ENCODE results near the gene MRPS10. TPM values are rescaled to one million over a fixed set of nuclear protein-coding genes. Genes with fewer than 3 reads are reported as not detected.
"Not testable (repeated sequence)": the region's sequence is repeated elsewhere in the genome, so short reads cannot be mapped to it uniquely, and the experiment has no call there.

The MRPS10 gene
- total RNA-seq, 1 donor from 2014 or later, result 5.4 TPM

DNA sequence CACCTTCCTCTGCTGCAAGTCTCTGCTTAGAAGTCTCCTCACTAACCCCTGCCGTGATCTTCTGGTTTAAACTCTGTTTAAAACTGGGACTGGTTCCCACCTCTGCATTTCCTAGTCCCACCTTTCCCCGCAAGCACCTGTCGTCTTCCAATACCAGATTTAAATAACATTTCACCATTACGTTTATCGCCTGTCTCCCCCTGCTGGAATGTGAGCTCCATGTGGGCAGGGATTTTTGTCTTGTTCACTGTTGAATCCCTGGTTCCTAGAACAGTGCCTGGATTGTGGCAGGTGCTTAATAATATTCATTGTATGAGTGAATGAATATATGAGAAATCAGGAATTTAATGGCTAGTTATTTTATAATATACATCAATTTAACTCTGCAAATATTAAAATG lies 41.8 kb downstream of the MRPS10 start:
- Histone ChIP-seq H3K4me3 (no peak overlapping the region), H3K27ac (no peak overlapping the region), H3K36me3 (no peaks in the 10 kb centered on the region), H3K27me3 (no peaks in the 10 kb centered on the region), H3K9me3 (no peaks in the 10 kb centered on the region), H3K4me1 (no peaks in the 10 kb centered on the region)
- TF ChIP-seq, protein P1, sequence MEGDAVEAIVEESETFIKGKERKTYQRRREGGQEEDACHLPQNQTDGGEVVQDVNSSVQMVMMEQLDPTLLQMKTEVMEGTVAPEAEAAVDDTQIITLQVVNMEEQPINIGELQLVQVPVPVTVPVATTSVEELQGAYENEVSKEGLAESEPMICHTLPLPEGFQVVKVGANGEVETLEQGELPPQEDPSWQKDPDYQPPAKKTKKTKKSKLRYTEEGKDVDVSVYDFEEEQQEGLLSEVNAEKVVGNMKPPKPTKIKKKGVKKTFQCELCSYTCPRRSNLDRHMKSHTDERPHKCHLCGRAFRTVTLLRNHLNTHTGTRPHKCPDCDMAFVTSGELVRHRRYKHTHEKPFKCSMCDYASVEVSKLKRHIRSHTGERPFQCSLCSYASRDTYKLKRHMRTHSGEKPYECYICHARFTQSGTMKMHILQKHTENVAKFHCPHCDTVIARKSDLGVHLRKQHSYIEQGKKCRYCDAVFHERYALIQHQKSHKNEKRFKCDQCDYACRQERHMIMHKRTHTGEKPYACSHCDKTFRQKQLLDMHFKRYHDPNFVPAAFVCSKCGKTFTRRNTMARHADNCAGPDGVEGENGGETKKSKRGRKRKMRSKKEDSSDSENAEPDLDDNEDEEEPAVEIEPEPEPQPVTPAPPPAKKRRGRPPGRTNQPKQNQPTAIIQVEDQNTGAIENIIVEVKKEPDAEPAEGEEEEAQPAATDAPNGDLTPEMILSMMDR (IDR thresholded peaks at IDR 0.05), result no peak
- DNase-seq (ENCODE audit: low spot score in 2 of 2), result no peak
- intact Hi-C loops (cut with DNase I), result no loop called here

DNA sequence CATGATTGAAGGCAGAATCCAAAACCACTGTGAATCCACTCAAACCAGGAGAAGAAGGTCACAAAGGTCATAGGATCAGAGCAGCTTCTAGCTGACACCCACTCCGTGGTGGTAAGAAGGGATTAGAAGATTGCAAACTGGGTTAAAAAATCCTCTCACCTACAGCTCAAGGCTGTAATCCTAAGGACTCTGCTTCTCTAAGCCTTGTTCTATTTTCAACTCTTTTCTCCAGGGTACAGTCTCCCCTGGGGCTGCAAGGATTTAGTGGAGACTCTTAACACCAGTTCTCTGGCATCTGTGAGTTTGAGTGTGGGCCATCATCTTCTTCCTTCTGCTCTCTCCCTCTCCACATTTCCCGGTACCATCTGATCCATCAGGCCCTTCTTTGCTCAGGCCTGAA lies 44.6 kb downstream of the MRPS10 start, which contains the start of gene GUCA1A:
Gene GUCA1A (plus strand): TSS at position 264 of the 400 bp plus-strand sequence. CDS start 250 bp downstream, outside the sequence.
- intact Hi-C loops (cut with DNase I), result no loop called here
- Histone ChIP-seq H3K4me3 (no peak within 1 kb of the TSS), H3K27ac (no peak within 1 kb of the TSS), H3K36me3 (no peaks in the 10 kb centered on the region), H3K4me1 (no peaks in the 10 kb centered on the region), H3K27me3 (no peaks in the 10 kb centered on the region), H3K9me3 (no peaks in the 10 kb centered on the region)
- TF ChIP-seq, protein P1 (IDR thresholded peaks at IDR 0.05), result no peak
- no peak for DNase-seq (ENCODE audit: low spot score in 2 of 2)

DNA sequence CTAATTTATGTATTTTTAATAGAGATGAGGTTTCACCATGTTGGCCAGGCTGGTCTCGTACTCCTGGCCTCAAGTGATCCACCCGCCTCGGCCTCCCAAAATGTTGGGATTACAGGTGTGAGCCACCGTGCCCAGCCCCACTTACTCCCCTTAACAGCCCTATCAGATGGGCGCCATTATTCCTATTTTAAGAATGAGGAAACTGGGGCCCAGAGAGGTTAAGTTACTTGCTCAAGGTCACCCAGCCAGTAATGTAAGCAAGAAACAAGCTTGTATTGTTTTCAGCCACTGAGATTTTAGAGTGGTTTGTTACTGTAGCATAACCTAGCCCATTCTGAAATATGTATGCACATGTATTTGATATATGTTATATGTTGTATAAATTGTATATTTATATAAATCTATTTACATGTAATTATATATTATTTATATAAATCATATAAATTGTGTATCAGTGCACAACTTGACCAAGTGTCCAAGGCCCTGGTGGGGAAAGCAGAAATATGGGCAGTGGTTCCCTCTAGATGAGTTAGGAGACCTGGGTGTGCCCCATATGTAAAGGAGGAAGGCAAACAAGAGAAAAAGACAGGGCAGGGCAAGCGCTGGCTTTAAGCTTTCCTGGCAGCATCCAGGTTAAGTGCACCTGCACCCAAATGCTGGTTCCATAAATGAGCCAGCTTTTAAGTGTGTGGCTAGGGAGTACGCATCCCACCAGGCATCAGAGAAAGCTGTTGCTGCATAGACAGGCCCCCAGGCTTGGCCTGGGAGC lies 45.7 kb downstream of the MRPS10 start:
- no peaks in the 10 kb centered on the region for H3K36me3 ChIP-seq
- TF ChIP-seq, protein P1 (IDR thresholded peaks at IDR 0.05), result no peak
- H3K9me3 ChIP-seq, result no peaks in the 10 kb centered on the region
- DNase-seq (ENCODE audit: low spot score in 2 of 2), result no peak
- no peaks in the 10 kb centered on the region for H3K4me1 ChIP-seq
- intact Hi-C loops (cut with DNase I), result no loop called here
- no peak overlapping the region for H3K4me3 ChIP-seq
- H3K27me3 ChIP-seq, result no peaks in the 10 kb centered on the region
- H3K27ac ChIP-seq, result no peak overlapping the region

DNA sequence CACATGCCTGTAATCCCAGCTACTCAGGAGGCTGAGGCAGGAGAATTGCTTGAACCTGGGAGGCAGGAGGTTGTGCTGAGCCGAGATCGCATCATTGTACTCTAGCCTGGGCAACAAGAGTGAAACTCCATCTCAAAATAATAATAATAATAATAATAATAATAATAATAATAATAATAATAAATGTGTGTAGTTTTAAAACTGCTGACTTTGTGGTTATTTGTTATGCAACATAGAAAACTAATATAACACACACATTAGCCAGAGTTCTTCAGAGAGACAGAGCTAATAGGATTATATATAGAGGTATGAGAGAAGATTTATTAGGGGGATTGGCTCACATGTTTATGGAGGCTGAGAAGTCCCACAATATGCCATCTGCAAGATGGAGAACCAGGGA lies 47.9 kb downstream of the MRPS10 start:
- H3K9me3 ChIP-seq; intact Hi-C loops (cut with DNase I); H3K36me3 ChIP-seq; DNase-seq (ENCODE audit: low spot score in 2 of 2); H3K4me1 ChIP-seq; H3K27me3 ChIP-seq; H3K4me3 ChIP-seq; H3K27ac ChIP-seq: not testable (repeated sequence)

DNA sequence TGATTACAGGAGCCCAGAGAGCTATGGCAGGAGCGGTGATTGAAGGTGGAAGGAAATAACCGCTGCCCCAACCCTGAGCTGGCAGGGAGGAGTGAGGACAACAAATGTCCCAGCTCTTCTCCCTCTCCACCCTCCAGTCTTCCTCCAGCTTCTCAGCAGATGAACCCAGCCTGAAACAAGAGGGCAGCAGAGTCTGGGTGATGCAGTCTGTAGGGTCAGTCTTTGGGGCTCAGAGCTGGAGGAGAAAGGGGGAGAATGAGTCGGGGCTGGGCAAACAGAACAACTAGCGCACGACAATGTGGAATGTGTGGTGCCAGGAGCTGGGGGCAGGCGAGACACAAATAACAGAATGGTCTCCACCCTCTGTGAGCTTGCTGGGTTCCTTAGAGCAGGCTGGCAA lies 49.0 kb downstream of the MRPS10 start:
- no peak for DNase-seq (ENCODE audit: low spot score in 2 of 2)
- intact Hi-C loops (cut with DNase I), result no loop called here
- Histone ChIP-seq H3K4me1 (no peaks in the 10 kb centered on the region), H3K27ac (no peak overlapping the region), H3K36me3 (no peaks in the 10 kb centered on the region), H3K27me3 (no peaks in the 10 kb centered on the region), H3K4me3 (no peak overlapping the region), H3K9me3 (no peaks in the 10 kb centered on the region)
- TF ChIP-seq, protein P1 (IDR thresholded peaks at IDR 0.05), result no peak

DNA sequence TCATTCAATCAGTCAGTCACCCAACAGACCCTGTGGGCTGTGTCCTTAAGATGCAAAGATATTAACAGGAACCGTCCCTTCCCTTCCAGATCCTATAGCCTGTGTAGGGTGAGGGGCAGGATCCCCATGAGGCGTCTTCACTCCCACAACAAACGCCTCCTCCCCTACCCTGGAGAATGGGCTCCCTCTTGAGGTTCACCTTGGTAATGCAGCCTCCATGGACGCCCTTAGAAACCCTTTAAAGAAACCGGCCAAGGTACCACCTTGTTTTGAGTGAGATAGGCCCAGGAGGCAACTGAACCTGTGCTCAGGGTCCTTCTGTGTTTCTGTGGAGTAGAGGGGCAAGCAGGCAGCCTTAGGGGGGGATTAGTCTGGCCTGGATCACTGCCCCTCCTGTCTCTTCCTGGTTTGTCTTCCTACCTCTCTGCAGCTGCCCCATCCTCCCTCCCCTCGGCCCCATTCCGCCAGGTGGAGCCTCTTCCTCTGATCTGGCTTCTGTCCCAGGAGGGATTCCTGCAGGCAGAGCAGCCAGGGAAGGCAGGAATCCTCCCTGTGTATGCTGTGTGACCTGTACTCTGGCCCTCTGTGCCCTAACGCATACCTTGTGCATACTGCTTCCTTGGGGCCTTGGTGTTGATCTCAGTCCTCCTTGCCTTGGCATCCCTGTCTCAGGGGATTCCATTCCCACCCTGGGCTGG lies 51.1 kb downstream of the MRPS10 start:
- DNase-seq (ENCODE audit: low spot score in 2 of 2), result peak in 1 of 2 donors; percentile 67
- Histone ChIP-seq H3K9me3 (no peaks in the 10 kb centered on the region), H3K36me3 (no peaks in the 10 kb centered on the region), H3K27me3 (no peaks in the 10 kb centered on the region), H3K27ac (no peak overlapping the region), H3K4me1 (no peaks in the 10 kb centered on the region), H3K4me3 (no peak overlapping the region)
- TF ChIP-seq, protein P1 (IDR thresholded peaks at IDR 0.05), result peak; percentile 63 to 87 (median 85)
- intact Hi-C loops (cut with DNase I), result loop anchor here (2.0 kb wide), 1 partner anchor 88 kb away; no protein-coding TSS in a partner anchor
